ENCODE data around the gene LCN6. TPM values are rescaled to one million over a fixed set of nuclear protein-coding genes. Genes with fewer than 3 reads are reported as not detected.

Gene LCN6
- polyA plus RNA-seq, 6 donors from 2014 or later = not detected

GRCh38 chr9:136700959-136701667, 47.2 kb downstream of the LCN6 start:
- Mint-ChIP-seq H3K27ac (peak overlapping the region; percentile 97 to 100 (median 99)), H3K4me3 (peak overlapping the region; percentile 75 to 94 (median 90)), H3K9me3 (no peaks in the 10 kb centered on the region), H3K27me3 (peaks cover 8 to 10% (median 9%) of the 10 kb centered on the region in 3 donors), H3K36me3 (no peaks in the 10 kb centered on the region), H3K4me1 (peaks cover 32 to 49% (median 45%) of the 10 kb centered on the region in 3 donors)
- ATAC-seq (ENCODE audit: low read depth in 2 of 2) (peak; percentile 74 to 79), DNase-seq (peak; percentile 84)

GRCh38 chr9:136700304-136700703, 48.0 kb downstream of the LCN6 start:
- Mint-ChIP-seq H3K4me1 (peaks cover 35 to 49% (median 45%) of the 10 kb centered on the region in 3 donors), H3K9me3 (no peaks in the 10 kb centered on the region), H3K27ac (peak overlapping the region; percentile 97 to 100 (median 99)), H3K4me3 (peak overlapping the region; percentile 75 to 94 (median 90)), H3K27me3 (peaks cover 6 to 10% (median 8%) of the 10 kb centered on the region in 3 donors), H3K36me3 (no peaks in the 10 kb centered on the region)
- ATAC-seq (ENCODE audit: low read depth in 2 of 2) = no peak
- DNase-seq = no peak

- Mint-ChIP-seq H3K9me3 (no peaks in the 10 kb centered on the region), H3K27ac (peak overlapping the region in 3 of 6 donors; percentile 44 to 79 (median 45)), H3K36me3 (no peaks in the 10 kb centered on the region)
These were observed 49.6 kb downstream of the LCN6 start for GRCh38 chr9:136698635-136699246.

GRCh38 chr9:136697821-136698526, 50.4 kb downstream of the LCN6 start:
- H3K27me3 Mint-ChIP-seq = peaks cover 6 to 14% (median 6%) of the 10 kb centered on the region in 3 donors
- no peak overlapping the region for H3K4me3 Mint-ChIP-seq
- no peaks in the 10 kb centered on the region for H3K36me3 Mint-ChIP-seq
- peaks cover 27 to 36% (median 35%) of the 10 kb centered on the region in 3 donors for H3K4me1 Mint-ChIP-seq
- H3K9me3 Mint-ChIP-seq = no peaks in the 10 kb centered on the region
- ATAC-seq (ENCODE audit: low read depth in 2 of 2) (no peak), DNase-seq (no peak)
- peak overlapping the region in 3 of 6 donors; percentile 45 to 88 (median 59) for H3K27ac Mint-ChIP-seq

More at GRCh38 chr9:136698635-136699246, 49.6 kb downstream of the LCN6 start:
- peaks cover 34 to 43% (median 43%) of the 10 kb centered on the region in 3 donors for H3K4me1 Mint-ChIP-seq
- H3K4me3 Mint-ChIP-seq = peak overlapping the region in 2 of 8 donors; percentile 45 to 68
- ATAC-seq (ENCODE audit: low read depth in 2 of 2) (no peak), DNase-seq (no peak)
- peaks cover 6 to 10% (median 8%) of the 10 kb centered on the region in 3 donors for H3K27me3 Mint-ChIP-seq

GRCh38 chr9:136697146-136697820, 51.0 kb downstream of the LCN6 start:
- DNase-seq = no peak
- Mint-ChIP-seq H3K9me3 (no peaks in the 10 kb centered on the region), H3K27me3 (peaks cover 6 to 15% (median 6%) of the 10 kb centered on the region in 3 donors), H3K36me3 (no peaks in the 10 kb centered on the region), H3K4me3 (peak overlapping the region in 4 of 8 donors; percentile 15 to 81 (median 48)), H3K27ac (peak overlapping the region in 2 of 6 donors; percentile 59 to 70), H3K4me1 (peaks cover 27 to 32% (median 32%) of the 10 kb centered on the region in 3 donors)
- ATAC-seq (ENCODE audit: low read depth in 2 of 2) = no peak

GRCh38 chr9:136696502-136696901, 51.8 kb downstream of the LCN6 start:
- Mint-ChIP-seq H3K4me1 (peaks cover 23 to 27% (median 24%) of the 10 kb centered on the region in 3 donors), H3K27ac (peak overlapping the region in 1 of 6 donors; percentile 70), H3K4me3 (no peak overlapping the region), H3K9me3 (no peaks in the 10 kb centered on the region), H3K36me3 (no peaks in the 10 kb centered on the region), H3K27me3 (peaks cover 6 to 15% (median 6%) of the 10 kb centered on the region in 3 donors)
- ATAC-seq (ENCODE audit: low read depth in 2 of 2) (no peak), DNase-seq (no peak)

- H3K4me1 Mint-ChIP-seq = peaks cover 18 to 22% (median 18%) of the 10 kb centered on the region in 3 donors
- no peak overlapping the region for H3K4me3 Mint-ChIP-seq
- H3K27me3 Mint-ChIP-seq = peaks cover 2 to 15% (median 6%) of the 10 kb centered on the region in 3 donors
- no peak for DNase-seq
- no peak for ATAC-seq (ENCODE audit: low read depth in 2 of 2)
- H3K27ac Mint-ChIP-seq = no peak overlapping the region
- H3K36me3 Mint-ChIP-seq = no peaks in the 10 kb centered on the region
- no peaks in the 10 kb centered on the region for H3K9me3 Mint-ChIP-seq
These were observed 52.4 kb downstream of the LCN6 start for GRCh38 chr9:136695955-136696354.

- DNase-seq = no peak
- peaks cover 13 to 17% (median 15%) of the 10 kb centered on the region in 3 donors for H3K4me1 Mint-ChIP-seq
- H3K27ac Mint-ChIP-seq = no peak overlapping the region
- peaks cover 0 to 15% (median 6%) of the 10 kb centered on the region in 3 donors for H3K27me3 Mint-ChIP-seq
- no peaks in the 10 kb centered on the region for H3K36me3 Mint-ChIP-seq
- no peak for ATAC-seq (ENCODE audit: low read depth in 2 of 2)
- no peaks in the 10 kb centered on the region for H3K9me3 Mint-ChIP-seq
- no peak overlapping the region for H3K4me3 Mint-ChIP-seq
These were observed 52.9 kb downstream of the LCN6 start for GRCh38 chr9:136695435-136695895.

- Mint-ChIP-seq H3K4me1 (peaks cover 9 to 16% (median 12%) of the 10 kb centered on the region in 3 donors), H3K4me3 (no peak overlapping the region), H3K36me3 (no peaks in the 10 kb centered on the region), H3K27ac (peak overlapping the region in 1 of 6 donors; percentile 76), H3K27me3 (peaks cover 0 to 15% (median 6%) of the 10 kb centered on the region in 3 donors), H3K9me3 (no peaks in the 10 kb centered on the region)
- no peak for DNase-seq
- ATAC-seq (ENCODE audit: low read depth in 2 of 2) = no peak
These were observed 53.5 kb downstream of the LCN6 start for GRCh38 chr9:136694872-136695247.

- Mint-ChIP-seq H3K4me3 (no peak overlapping the region), H3K36me3 (no peaks in the 10 kb centered on the region), H3K4me1 (peaks cover 9 to 17% (median 12%) of the 10 kb centered on the region in 3 donors), H3K27ac (no peak overlapping the region), H3K9me3 (no peaks in the 10 kb centered on the region), H3K27me3 (peaks cover 0 to 15% (median 6%) of the 10 kb centered on the region in 3 donors)
- ATAC-seq (ENCODE audit: low read depth in 2 of 2) = peak; percentile 57 to 64
- no peak for DNase-seq
These were observed 54.0 kb downstream of the LCN6 start for GRCh38 chr9:136694163-136694871.
